IPS-NIHi7 (cell line): ENCODE results near the gene TNFRSF21.
"Not testable (repeated sequence)": the region's sequence is repeated elsewhere in the genome, so short reads cannot be mapped to it uniquely, and the experiment has no call there.

ENCODE experiments used
- DNase-seq: peaks from one replicate; pipeline ENCODE4 v3.0.0; 2012; ENCODE audit warnings: mixed read lengths; ENCODE audit errors: extremely low spot score

The TNFRSF21 gene, protein sequence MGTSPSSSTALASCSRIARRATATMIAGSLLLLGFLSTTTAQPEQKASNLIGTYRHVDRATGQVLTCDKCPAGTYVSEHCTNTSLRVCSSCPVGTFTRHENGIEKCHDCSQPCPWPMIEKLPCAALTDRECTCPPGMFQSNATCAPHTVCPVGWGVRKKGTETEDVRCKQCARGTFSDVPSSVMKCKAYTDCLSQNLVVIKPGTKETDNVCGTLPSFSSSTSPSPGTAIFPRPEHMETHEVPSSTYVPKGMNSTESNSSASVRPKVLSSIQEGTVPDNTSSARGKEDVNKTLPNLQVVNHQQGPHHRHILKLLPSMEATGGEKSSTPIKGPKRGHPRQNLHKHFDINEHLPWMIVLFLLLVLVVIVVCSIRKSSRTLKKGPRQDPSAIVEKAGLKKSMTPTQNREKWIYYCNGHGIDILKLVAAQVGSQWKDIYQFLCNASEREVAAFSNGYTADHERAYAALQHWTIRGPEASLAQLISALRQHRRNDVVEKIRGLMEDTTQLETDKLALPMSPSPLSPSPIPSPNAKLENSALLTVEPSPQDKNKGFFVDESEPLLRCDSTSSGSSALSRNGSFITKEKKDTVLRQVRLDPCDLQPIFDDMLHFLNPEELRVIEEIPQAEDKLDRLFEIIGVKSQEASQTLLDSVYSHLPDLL

DNA sequence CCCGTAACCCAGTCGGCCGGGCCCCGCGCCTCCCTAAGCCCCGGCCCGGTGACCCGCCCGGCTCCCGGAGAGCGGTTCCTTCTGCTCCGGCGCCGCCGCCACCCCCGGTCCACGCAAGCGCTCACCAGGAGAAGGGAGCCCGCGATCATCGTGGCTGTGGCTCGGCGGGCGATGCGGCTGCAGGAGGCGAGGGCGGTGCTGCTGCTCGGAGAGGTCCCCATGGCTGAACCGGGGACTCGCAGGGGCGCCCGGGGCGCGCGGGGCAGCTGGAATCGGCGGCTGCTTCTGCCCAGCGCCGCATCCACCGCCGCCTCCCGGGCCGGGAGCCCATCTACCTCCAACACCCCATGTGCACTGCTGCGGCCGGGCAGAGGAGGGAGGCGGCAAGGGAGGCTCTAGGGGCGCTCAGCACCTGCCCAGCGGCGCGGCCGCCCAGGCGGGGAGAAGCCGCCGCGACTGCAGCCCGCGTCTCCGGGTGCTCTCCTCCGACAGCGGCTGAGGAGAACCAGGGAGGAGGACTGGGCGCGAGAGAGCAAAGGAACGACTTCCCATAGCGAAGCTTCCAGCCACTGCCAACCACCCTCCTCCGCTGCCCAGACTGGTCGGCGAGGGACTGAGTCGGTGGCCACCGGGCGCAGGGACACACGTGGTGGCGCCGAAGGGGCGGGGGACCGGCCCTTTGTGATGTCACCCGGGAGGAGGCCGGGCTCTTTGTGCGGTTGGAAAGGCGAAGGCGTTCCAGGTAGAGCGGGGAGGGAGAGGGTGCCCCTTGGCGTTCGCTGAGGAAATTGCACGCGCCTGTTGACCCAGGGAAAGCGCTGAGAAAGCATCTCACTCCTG is at the start of gene TNFRSF21:
TNFRSF21 (minus strand) TSS at position 615 of the 840 bp plus-strand sequence; CDS start at position 221, 394 bp downstream.
- peak; percentile 97 for DNase-seq

DNA sequence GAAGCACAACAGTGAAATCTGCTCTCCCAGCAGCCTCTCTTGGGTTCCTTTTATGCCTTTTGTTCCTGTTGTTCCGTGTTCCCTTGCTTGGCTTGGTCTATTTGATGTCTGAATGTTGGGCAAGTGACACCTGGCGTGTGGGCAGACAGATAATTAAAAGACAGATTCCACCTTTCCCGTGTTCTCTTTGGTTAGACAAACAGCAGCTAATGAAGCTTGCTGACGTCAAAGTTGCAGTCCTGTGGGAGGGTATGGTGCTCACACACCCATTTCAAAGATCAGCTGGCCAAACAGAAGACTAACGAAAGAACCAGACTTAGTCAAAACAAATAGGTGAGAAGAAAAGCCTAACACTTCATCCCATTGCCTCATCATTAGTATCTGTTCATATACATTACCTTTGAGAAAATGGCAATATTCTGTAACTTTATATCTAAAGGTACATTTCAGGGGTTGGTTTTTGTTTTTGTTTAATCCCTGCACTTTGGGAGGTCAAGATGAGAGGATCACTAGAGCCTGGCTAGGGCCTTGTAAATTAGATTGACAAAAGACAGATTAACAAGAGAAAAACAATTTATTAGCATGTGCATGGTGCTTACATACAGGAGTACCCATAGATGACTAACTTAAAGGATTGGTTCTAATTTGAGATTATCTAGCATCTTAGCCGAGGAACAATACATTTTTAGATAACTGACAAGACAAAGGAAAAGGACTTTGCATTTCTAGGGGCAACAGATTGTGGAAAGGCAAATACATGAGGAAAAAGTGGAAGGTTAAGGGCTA is 48.9 kb upstream of the TNFRSF21 start:
- DNase-seq, result no peak

DNA sequence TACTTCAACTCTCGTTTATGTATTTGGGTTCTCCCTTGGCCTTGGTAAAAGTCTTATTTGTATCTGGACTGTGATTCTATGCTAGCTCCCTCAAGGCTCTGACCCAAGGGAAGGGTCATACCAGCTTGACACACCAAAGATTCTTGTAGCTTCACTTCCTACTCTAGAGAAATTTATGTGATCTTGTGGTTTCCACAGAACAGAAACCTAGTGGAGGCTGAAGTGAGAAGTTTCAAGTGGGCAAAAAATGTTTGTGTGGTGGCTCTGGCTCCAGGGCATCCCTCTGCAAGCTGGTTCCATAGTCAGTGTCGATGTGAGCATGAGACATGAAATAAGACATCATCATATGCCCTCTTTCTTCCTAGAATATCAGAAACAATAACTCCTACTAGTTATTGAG is 48.1 kb upstream of the TNFRSF21 start:
- DNase-seq, result no peak

DNA sequence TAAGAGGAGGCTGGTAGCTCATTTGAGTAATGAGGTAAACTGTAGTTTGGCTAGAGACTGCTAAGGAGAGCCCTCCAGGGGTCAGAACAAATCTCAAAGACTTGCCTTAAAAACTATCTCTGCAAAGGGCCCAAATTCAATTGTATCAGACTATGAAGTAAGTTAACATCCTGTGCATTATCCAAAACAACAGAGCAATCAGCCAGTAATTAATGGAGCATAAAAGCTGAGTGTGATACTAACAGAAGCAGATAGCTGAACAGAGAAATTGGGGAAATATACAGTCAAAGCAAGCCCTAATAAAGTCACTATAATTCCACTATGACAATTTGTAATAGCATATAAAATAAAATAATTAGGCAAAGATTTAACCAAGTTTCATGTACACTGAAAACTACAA is 45.8 kb upstream of the TNFRSF21 start:
- no peak for DNase-seq

DNA sequence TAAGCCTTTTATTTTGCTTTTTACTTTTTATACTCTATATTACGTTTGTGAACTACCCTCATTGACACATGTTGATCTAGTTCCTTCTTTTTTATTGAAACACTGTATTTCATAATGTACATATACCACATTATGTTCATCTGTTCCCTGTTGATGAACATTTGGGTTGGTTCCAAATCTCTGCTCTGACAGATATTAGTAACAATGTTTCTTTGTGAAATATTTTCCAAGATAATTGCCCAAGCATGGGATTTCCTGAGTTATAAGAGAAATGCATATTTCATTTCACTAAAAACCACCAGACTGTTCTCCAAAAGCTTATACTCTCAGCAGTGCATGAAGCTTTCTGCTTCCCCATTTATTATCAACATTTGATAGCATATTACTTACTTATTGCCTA is 44.2 kb upstream of the TNFRSF21 start:
- DNase-seq, result no peak

DNA sequence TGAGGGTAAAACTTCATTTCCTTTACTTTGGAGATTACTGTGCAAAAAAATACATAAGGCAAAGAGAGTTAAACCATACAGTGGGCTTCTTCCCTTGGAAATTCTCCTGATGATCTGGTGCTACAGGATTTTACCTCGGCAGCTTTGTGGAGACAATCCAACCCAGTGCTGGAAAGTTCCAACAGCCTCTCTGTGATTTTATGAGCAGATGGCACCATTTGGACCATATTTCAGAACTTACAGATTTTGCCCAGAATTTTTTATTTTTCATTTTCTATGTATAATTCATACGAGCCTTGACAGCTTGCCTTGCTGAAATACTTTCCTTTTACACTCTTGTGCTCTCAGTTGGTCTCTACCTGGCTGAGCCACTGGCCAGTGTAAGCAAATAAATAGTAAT is 43.3 kb upstream of the TNFRSF21 start:
- DNase-seq, result no peak

DNA sequence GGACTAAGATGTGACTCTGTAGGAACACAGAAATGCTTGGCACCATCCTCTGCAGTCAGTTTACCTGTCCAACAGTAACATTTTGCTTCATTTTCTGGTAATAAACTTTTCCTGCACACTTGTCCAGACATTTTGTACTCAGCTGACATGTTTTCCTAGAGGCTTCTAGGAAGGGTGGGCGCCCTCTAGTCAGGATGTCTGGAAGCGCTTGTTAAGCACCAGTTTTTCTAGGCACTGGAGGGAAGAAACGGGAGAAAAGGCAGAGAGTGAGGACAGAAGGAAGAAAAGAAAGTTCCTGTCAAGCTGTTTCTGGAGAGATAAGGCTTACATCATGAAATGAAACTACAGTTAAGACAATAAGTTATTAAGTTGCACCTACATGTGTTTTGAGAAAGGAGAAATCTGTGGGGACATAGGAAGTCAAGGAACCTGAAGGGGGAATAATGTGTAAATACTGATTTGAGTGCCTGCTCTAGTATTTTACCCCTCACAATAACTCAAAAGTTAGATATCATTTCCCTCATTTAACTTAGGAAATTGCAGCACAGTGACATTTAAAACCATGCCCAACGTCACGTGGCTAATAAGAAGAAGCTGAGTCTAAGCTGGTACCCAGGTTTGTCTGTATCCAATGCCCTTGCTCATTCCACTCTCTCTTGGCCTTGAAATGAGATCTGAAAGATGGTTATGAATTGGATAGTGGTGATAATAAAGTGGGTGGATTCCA is 42.7 kb upstream of the TNFRSF21 start:
- DNase-seq, result peak; percentile 35

DNA sequence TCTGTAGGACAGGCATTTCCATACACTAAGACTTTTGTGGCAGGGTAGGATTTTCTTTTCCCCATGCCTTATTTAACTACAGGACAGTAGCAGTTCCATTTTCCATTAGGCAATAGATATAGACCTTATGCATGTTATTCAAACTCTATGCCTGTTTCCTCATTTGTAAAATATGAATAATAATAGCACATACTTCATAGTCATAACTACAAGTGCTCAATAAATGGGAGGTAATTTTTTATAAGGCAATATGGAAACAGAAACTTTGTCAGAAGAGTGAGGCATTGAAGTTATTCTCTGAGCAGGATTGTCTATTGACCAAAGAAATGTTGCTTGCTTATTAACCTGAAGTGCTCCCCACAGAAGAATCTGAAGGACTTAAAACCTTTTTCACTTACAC is 41.9 kb upstream of the TNFRSF21 start:
- no peak for DNase-seq

DNA sequence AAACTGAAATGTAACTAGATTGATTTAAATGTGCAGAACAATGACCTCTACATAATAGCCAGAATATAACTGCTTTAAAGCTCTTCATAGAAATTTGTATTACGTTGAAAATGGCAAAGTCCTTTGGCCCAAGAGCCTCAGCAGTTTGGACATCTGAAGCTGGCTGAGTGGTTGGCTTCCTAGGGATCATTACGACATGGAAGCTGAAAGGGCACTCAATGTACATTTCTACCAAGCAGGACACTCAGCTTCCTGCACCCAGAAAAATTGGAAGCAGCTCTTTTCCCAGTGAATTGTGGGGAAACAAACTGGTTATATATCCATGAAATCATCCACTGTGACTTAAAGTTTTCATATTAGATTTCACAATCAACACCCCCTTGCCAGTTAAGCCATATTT is 40.2 kb upstream of the TNFRSF21 start:
- no peak for DNase-seq

DNA sequence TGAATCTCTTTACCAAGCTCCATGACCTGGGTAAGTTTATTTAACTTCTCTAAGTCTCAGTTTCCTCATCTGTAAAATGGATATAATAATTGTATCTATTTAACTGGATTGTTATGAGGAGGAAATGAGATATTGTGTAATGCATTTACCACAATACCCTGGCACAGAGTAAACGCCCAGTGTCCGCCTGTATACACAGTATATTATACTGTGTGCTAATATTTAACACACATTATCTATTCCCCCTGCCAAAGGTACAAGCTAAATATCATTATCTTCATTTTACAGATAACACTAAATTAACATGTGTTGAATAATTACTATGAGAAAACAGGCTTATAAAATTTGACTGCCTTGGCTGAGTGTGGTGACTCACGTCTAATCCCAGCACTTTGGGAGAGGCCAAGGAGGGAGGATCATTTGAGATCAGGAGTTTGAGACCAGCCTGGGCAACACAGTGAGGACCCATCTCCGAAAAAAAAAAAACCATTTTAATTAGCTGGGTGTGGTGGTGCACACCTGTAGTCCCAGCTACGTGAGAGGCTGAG is 38.7 kb upstream of the TNFRSF21 start:
- DNase-seq, result no peak

DNA sequence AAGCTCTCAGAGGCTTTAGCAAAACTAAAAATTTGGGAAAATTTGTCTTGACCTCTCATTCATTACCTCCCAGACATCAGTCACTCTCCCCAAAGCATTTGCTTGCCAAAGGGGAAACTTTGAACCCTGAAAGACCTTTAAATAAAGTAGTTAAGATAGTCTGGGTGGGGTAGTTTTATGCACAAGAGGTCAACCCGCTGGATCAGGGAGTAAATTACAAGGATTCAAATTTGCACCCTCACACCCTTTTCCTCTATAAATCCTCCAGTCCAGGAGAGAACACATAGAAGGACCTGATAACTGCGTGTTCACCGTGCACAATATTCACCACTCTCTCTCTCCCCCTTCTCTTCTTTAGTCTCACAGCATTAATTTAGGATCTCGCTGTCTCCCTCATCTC is 36.1 kb upstream of the TNFRSF21 start:
- no peak for DNase-seq

DNA sequence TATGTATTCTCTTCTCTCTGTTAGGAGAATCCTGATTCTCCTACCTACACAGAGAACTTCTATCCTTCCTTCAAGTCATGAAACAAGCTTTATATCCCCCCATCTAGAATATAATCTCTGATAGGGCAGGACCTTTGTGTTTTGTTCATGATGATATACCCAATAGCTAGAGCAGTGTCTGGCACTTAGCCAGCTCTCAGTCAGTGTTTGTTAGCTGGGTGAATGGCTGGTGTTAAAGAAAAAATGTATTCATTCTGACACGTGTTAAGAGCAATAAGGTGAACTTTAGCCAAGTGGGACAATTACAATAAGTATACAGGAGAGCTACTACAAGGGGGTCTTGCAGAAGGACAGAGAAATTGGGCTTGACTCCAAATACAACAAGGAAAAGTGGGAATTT is 34.3 kb upstream of the TNFRSF21 start:
- DNase-seq, result no peak

DNA sequence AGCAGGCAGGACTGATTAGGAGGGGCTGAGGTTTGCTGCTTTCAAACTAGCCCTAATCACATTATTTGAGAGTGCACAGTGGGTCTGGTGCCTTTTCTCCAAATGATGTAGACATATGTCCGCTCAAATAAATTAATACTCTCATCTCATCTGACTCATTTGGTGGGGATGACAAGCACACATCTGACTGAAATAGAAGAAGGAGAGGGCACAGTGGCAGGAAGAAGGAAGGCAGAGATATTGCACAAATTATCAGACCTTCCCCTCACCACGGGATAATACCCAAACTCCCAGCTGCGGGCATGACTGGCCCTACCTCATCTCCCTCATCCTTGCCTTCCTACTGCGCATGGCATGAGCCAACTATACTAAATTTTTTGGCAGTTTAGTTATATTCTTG is 33.9 kb upstream of the TNFRSF21 start:
- no peak for DNase-seq

DNA sequence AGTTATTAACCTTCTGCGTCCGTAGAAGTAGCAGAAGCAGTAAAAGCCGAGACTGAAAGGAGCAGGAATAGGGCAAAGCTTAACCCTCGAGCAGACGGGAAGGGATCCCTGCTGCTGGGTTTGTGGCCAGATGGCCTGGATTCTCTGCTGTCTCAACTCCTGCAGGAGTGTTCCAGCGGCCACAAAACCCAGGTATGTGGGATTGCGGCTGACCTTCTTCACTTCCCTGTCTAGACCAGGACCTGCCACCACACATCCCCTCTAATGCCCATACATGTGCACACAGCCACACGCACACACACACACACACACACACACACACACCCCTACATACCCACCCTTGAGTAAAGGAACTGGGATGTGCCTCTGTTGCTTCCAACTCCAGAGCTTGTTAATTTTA is 33.1 kb upstream of the TNFRSF21 start:
- no peak for DNase-seq

DNA sequence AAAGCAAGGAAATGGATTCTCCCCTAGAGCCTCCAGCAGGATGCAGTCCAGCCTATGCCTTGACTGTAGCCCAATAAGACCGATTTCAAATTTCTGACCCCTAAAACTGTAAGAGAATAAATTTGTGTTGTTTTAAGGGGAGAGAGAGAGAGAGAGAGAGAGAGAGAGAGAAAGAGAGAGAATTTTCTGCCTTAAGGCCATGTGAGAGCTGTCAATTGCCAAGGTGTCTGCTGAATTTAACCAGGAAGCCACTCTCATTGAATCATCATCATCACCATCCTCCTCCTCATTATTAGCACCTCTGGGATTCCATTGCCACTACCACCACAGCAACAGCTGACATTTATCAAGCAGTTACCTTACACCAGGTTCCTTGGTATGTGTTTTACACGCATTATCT is 27.8 kb upstream of the TNFRSF21 start:
- no peak for DNase-seq

DNA sequence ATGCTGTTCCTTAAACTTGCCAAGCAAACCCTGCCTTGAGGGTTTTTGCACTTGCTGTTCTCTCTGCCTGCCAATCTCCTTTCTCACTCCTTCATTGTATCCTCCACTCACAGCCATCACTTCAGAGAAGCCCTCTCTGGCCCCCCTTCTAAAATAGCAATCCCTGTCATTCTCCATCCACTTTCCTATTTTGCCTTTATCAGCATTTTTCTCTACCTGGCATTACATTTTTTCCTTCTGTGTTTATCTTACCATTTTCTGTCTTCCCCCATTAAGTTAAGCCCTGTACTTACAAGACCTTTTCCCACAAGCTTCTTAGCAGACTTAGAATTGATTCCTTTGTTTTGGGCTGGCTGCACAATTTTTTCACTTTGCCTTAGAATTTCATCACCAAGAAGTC is 26.6 kb upstream of the TNFRSF21 start:
- DNase-seq, result no peak

DNA sequence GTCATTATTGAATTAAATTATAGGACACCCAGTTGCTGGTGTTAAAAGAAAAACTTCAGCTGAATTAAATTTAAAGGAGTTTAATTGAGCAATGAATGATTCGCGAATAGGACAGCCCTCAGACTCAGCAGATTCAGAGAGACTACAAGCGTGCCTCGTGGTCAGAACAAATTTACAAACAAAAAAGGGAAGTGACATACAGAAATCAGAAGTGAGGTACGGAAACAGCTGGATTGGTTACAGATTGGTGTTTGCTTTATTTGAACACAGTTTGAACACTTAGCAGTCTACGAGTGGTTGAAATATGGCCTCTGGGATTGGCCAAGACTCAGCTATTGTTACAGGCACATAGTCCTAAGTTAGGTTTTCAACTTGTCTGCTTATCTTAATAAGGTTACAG is 25.8 kb upstream of the TNFRSF21 start:
- no peak for DNase-seq

DNA sequence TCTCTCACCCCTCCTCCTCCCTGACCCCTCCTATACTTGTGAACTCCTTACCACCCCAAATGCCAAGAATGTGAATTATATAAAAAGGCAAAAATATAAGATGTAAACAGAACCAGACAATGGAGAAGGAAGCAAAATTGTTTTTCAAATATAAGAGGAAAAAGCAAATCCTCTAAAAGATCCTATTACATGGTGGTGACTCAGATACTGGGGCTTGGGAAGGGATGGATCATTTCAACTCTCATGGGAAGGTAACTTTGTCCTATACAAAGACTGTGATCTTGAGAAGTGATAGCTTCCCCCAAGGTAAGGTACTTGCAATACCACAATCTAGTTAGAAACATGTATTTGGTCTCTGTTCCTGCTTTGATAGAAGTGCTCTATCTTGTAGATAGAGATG is 24.6 kb upstream of the TNFRSF21 start:
- no peak for DNase-seq

DNA sequence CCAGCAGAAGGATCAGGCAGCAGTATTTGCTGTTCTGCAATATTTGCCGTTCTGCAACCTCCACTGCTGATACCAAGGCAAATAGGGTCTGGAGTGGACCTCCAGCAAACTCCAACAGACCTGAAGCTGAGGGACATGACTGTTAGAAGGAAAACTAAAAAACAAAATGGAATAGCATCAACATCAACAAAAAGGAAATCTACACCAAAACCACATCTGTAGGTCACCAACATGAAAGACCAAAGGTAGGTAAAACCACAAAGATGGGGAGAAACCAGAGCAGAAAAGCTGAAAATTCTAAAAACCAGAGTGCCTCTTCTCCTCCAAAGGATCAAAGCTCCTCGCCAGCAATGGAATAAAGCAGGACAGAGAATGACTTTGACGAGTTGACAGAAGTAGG is 18.9 kb upstream of the TNFRSF21 start:
- not testable (repeated sequence) for DNase-seq

DNA sequence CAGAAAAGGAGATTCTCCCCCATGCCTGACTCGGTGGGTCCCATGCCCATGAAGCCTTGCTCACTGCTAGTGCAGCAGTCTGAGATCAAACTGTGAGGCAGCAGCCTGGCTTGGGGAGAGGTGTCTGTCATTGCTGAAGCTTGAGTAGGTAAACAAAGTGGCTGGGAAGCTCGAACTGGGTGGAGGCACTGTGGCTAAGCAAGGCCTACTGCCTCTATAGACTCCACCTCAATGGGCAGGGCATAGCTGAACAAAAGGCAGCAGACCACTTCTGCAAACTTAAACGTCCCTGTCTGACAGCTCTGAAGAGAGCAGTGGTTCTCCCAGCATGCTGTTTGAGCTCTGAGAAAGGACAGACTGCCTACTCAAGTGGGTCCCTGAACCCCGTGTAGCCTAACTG is 18.4 kb upstream of the TNFRSF21 start:
- not testable (repeated sequence) for DNase-seq

DNA sequence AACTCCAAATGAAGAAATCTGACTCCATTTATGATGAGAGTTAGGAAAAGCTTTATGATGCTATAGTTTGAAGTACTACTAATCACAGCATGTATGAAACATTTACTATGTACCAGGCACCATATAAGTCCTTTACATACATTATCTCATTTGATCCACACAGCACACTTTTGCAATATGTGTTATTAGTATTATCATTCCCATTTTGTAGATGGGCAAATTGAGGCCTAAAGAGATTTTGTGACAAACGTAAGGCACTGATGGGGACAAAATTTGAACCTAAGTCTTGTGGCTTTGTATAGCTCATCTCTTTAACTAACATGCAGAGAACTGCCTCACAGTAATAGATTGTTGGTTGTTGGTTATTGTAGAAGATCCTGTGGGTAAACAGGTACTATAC is 14.2 kb upstream of the TNFRSF21 start:
- DNase-seq, result no peak
